Pancreas (tissue), 10 donors: ENCODE data around the gene HYOU1. TPM values are rescaled to one million over a fixed set of nuclear protein-coding genes. Genes with fewer than 3 reads are reported as not detected.
A peak's percentile ranks its signal among the peaks of the same experiment; 100 is the strongest.
"Not testable (repeated sequence)": the region's sequence is repeated elsewhere in the genome, so short reads cannot be mapped to it uniquely, and the experiment has no call there.

Experiments used
- ATAC-seq, 4 donors: fragments of 200-7000 bp; cut with Tn5 transposase; one replicate each; pipeline versions ENCODE4 v1.8.0 to v1.9.1; 2020; ENCODE audit warnings: mild to moderate bottlenecking in 4 of 4, moderate library complexity in 4 of 4
- DNase-seq, 6 donors: peaks; one replicate each; pipeline ENCODE4 v3.0.0-alpha.2; 2020
- FAIRE-seq: peaks from 2 replicates; lab custom pipeline; 2012; peaks lifted over from hg19 to GRCh38; lab: Jason Lieb, UNC
- H3K27ac ChIP-seq, 4 donors: fragments of 200-600 bp; sonication (generic); 1 replicate in 3 of 4; 2 replicates in 1 of 4; pipeline versions ENCODE4 v1.5.0 to v1.8.0; 2020
- H3K27me3 ChIP-seq, 4 donors: fragments of 200-600 bp; one replicate each; pipeline ENCODE4 v1.8.0; 2021
- H3K36me3 ChIP-seq, 3 donors: fragments of 200-600 bp; sonication (generic) in 1 of 3; one replicate each; pipeline versions ENCODE4 v1.5.0 to v1.8.0; 2020 to 2021
- H3K4me1 ChIP-seq, 3 donors: fragments of 200-600 bp; one replicate each; pipeline ENCODE4 v1.8.0; 2021
- H3K4me3 ChIP-seq, 4 donors: fragments of 200-600 bp; sonication (generic) in 2 of 4; one replicate each; pipeline versions ENCODE4 v1.5.0 to v1.8.0; 2020 to 2021
- H3K9me3 ChIP-seq, 4 donors: fragments of 200-600 bp; one replicate each; pipeline ENCODE4 v1.8.0; 2021
- WGBS, 2 donors: extraction: QIAGEN DNeasy Blood & Tissue Kit; methylation state at CpG; one replicate each; pipeline ENCODE4 v1.1.7; 2013; 5-methylcytosine and 5-hydroxymethylcytosine counted together
- intact Hi-C, 3 donors: fragments of 100-400 bp; cut with DNase I; formaldehyde crosslinking; loops; one replicate each; pipeline versions ENCODE4 v1.11.1 to v1.14.2; 2022
- polyA plus RNA-seq, 2 donors: library from polyadenylated mRNA; stranded (reverse); fragments of 200-250 nt; gene quantifications; one replicate each; pipeline ENCODE4 v1.2.3, GENCODE V29; 2013
- total RNA-seq, 6 donors: library from RNA; stranded (reverse); fragmentation: NEBNext Ultra II Directional in 4 of 6; extraction: Animal tissue kit (Norgen Biotek cat#: 25700) in 4 of 6; gene quantifications; one replicate each; pipeline versions ENCODE4 v1.2.1 to v1.2.4, GENCODE V29; 2021 to 2023
- TF ChIP-seq, protein P1 (sequence below), 4 donors: fragments of 200-600 bp; sonication (generic) in 3 of 4; IDR thresholded peaks; one replicate each; pipeline versions ENCODE4 v1.5.0 to v1.8.0; 2021; ENCODE audit warnings: antibody characterized with exemption in 4 of 4
- donor health status: healthy with polysubstance abuse.
- donor health status: DM: no; HTN: no; CAD: no; lungs with moderate emphysema.
- donor health status: DM: no; HTN: no; CAD: no.
- donor health status: control.
- donor health status: control.
- donor health status: Bipolar disorder and iron deficiency.
- donor health status: DM: yes; HTN: yes; CAD: no.
- donor health status: DM: no; HTN: no; CAD: no.
- donor health status: DM: no; HTN: no; CAD: no.
- donor health status: DM: yes; HTN: yes; CAD: no.

The HYOU1 gene
- total and polyA plus RNA-seq, 8 donors, result 79.2 to 210 (median 143) TPM

DNA sequence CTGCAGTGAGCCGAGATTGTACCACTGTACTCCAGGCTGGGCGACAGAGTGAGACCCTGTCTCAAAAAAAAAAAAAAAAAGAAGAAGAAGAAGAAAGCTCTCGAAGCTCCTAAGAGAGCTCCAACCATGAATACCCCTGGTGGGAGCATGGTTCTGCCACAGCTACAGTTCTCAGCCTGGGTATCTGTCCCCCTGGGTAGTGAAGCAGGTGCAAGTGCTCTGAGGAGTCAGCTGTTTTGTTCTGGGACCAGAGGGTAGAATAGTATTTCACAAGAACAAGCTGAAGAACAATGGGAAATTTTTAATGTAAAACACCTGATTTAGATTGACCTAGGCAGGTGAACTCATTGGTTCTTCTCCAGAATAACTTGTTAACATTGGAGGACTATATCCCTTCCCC, 4.3 kb upstream of the HYOU1 start:
- no peaks in the 10 kb centered on the region for H3K36me3 ChIP-seq
- H3K4me3 ChIP-seq, result no peak overlapping the region
- H3K27me3 ChIP-seq, result no peaks in the 10 kb centered on the region
- intact Hi-C loops, result no loop called here
- peak in 4 of 6 donors; percentile 49 to 79 (median 58) for DNase-seq
- FAIRE-seq, result no peak
- peak; percentile 24 to 51 (median 39) for ATAC-seq
- H3K9me3 ChIP-seq, result no peaks in the 10 kb centered on the region
- 36 to 42% methylated on average over 3 of the region's 3 CpGs for WGBS, 2 donors
- TF ChIP-seq, protein P1, sequence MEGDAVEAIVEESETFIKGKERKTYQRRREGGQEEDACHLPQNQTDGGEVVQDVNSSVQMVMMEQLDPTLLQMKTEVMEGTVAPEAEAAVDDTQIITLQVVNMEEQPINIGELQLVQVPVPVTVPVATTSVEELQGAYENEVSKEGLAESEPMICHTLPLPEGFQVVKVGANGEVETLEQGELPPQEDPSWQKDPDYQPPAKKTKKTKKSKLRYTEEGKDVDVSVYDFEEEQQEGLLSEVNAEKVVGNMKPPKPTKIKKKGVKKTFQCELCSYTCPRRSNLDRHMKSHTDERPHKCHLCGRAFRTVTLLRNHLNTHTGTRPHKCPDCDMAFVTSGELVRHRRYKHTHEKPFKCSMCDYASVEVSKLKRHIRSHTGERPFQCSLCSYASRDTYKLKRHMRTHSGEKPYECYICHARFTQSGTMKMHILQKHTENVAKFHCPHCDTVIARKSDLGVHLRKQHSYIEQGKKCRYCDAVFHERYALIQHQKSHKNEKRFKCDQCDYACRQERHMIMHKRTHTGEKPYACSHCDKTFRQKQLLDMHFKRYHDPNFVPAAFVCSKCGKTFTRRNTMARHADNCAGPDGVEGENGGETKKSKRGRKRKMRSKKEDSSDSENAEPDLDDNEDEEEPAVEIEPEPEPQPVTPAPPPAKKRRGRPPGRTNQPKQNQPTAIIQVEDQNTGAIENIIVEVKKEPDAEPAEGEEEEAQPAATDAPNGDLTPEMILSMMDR (IDR thresholded peaks at IDR 0.05), result no peak
- H3K4me1 ChIP-seq, result peaks cover 0 to 23% (median 0%) of the 10 kb centered on the region in 3 donors
- peak overlapping the region; percentile 11 to 64 (median 30) for H3K27ac ChIP-seq

DNA sequence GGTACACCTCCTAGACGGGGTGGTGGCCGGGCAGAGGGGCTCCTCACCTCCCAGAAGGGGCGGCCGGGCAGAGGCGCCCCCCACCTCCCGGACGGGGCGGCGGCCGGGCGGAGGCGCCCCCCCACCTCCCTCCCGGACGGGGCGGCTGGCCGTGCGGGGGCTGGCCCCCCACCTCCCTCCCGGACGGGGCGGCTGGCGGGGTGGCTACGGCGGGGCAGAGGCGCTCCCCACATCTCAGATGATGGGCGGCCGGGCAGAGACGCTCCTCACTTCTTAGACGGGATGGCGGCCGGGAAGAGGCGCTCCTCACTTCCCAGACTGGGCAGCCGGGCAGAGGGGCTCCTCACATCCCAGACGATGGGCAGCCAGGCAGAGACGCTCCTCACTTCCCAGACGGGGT, 2.1 kb upstream of the HYOU1 start:
- WGBS, 2 donors, result 78 to 80% methylated on average over 20 to 31 of the region's 35 CpGs
- H3K4me1 ChIP-seq, result peaks cover 0 to 33% (median 0%) of the 10 kb centered on the region in 3 donors
- H3K9me3 ChIP-seq, H3K4me3 ChIP-seq, intact Hi-C loops, ATAC-seq, H3K36me3 ChIP-seq, H3K27me3 ChIP-seq, H3K27ac ChIP-seq, FAIRE-seq: not testable (repeated sequence)
- peak in 1 of 6 donors; percentile 65 for DNase-seq

DNA sequence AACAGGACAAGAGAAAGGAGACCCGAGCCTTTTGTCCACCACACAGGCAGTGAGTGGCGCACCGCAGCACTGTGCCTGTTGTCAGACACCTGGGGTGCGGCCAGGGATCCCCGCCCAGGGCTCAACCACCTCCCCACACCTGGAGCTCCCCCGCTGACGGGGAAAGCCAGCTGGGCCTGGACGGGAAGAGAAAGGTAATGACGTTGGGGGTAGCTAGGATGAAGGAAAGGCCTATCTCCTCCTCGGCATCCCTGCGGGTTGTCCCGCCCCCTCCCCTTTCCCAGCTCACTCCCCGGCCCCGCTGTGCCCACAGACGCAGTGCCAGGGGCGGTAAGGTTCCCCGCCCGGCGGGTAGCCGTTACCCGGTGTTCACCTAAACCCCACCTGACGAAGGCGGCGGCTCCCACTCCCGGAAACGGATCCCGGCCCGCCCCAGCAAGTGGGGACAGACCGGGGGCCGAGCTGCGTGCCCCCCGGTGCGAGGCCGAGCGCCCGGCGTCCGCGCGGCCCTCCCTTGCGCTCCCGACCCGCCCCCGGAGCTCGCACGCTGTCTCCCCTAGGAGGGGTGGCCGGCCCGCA, 495 bp downstream of the HYOU1 start:
- TF ChIP-seq, protein P1 (IDR thresholded peaks at IDR 0.05), result no peak
- Histone ChIP-seq H3K27me3 (no peaks in the 10 kb centered on the region), H3K4me3 (peak overlapping the region; percentile 86 to 99 (median 90)), H3K4me1 (peaks cover 0 to 22% (median 0%) of the 10 kb centered on the region in 3 donors), H3K27ac (peak overlapping the region; percentile 60 to 83 (median 74)), H3K9me3 (no peaks in the 10 kb centered on the region), H3K36me3 (peaks cover 4 to 29% (median 24%) of the 10 kb centered on the region in 3 donors)
- 1% methylated on average over 42 to 48 of the region's 48 CpGs for WGBS, 2 donors
- DNase-seq, result peak; percentile 36 to 87 (median 64)
- FAIRE-seq, result no peak
- ATAC-seq, result peak; percentile 9 to 27 (median 16)
- intact Hi-C loops, result no loop called here

DNA sequence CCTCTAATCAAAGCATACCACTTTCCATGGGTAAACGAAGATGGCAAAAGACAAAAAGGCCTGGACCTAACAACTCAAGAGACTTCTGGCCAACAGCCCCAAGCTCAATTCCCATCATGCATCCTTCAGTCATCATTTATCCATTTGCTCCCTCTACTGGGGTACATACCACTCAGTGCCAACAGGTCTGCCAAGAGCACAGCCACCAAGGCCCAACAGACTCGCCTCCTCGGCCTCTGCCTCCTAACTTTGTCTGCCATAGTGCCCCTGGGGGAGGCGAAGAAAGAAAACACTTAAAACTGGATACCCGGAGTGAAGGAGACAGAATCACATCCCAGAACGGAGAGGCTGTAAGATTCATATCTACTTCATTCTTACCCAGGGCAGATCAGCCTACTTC, 1.1 kb downstream of the HYOU1 start:
- ATAC-seq, result no peak
- FAIRE-seq, result no peak
- Histone ChIP-seq H3K36me3 (peaks cover 4 to 35% (median 28%) of the 10 kb centered on the region in 3 donors), H3K9me3 (no peaks in the 10 kb centered on the region), H3K4me3 (peak overlapping the region; percentile 86 to 99 (median 90)), H3K27ac (no peak overlapping the region), H3K4me1 (peaks cover 0 to 19% (median 0%) of the 10 kb centered on the region in 3 donors), H3K27me3 (no peaks in the 10 kb centered on the region)
- 19 to 24% methylated on average over 6 of the region's 6 CpGs for WGBS, 2 donors
- TF ChIP-seq, protein P1 (IDR thresholded peaks at IDR 0.05), result no peak
- DNase-seq, result peak in 1 of 6 donors; percentile 30
- intact Hi-C loops, result no loop called here

DNA sequence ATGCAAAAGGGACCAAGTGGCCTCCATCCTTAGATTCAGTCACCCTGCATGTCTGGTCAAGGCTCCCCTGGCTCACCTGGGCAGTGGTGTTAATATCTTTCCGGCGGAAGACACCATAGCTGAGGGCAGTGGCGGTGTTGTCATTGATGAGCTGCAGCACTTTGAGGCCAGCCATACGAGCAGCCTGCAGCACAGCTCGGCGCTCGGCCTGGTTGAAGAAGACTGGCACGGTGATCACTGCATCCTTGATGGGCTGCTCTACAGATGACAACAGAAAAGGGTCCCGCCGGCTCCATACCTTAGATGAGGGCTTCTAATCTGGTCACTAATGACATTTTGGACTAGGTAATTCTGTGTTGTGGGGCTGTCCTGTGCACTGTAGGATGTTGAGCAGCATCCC, 2.6 kb downstream of the HYOU1 start:
- peaks cover 0 to 16% (median 0%) of the 10 kb centered on the region in 3 donors for H3K4me1 ChIP-seq
- ATAC-seq (no peak), FAIRE-seq (no peak), DNase-seq (peak in 1 of 6 donors; percentile 30)
- H3K27ac ChIP-seq, result no peak overlapping the region
- no peaks in the 10 kb centered on the region for H3K9me3 ChIP-seq
- no peaks in the 10 kb centered on the region for H3K27me3 ChIP-seq
- TF ChIP-seq, protein P1 (IDR thresholded peaks at IDR 0.05), result no peak
- intact Hi-C loops, result no loop called here
- no peak overlapping the region for H3K4me3 ChIP-seq
- peaks cover 7 to 45% (median 33%) of the 10 kb centered on the region in 3 donors for H3K36me3 ChIP-seq
- 63 to 66% methylated on average over 10 of the region's 10 CpGs for WGBS, 2 donors
